ENCODE results near the gene PHF2. TPM values are rescaled to one million over a fixed set of nuclear protein-coding genes. Genes with fewer than 3 reads are reported as not detected.

PHF2 gene
- total and polyA plus RNA-seq, 2 experiments from 2014 or later, result 4.3 to 11.8 TPM

- no peak for ATAC-seq
- no peak overlapping the region for H3K27ac ChIP-seq (ENCODE audit: low read depth)
- H3K27me3 ChIP-seq (ENCODE audit: insufficient read depth), result no peaks in the 10 kb centered on the region
- H3K36me3 ChIP-seq (ENCODE audit: insufficient read depth), result no peaks in the 10 kb centered on the region
- no peaks in the 10 kb centered on the region for H3F3A ChIP-seq (replicated peaks; ENCODE audit: low read depth)
- no peaks in the 10 kb centered on the region for H3K4me1 ChIP-seq (ENCODE audit: insufficient read depth)
- Mint-ChIP-seq H3K27ac (no peak overlapping the region), H3K27me3 (ENCODE audit: insufficient read depth, low read depth, poor library complexity) (peaks cover 4% of the 10 kb centered on the region), H3K4me3 (no peak overlapping the region), H3K36me3 (ENCODE audit: low read depth) (peaks cover 5% of the 10 kb centered on the region; the same call in 2 of the 3 replicates), H3K9me3 (peaks cover 48% of the 10 kb centered on the region), H3K4me1 (no peaks in the 10 kb centered on the region)
- H3K79me2 ChIP-seq (replicated peaks; ENCODE audit: insufficient read depth), result no peaks in the 10 kb centered on the region
- no peak for TF ChIP-seq EZH2 (IDR thresholded peaks at IDR 0.05; ENCODE audit: low read depth, unreplicated experiment)
- TF ChIP-seq CREB1 (CRISPR knock-in tag; IDR thresholded peaks at IDR 0.05; ENCODE audit: low read depth), result no peak
- TF ChIP-seq, protein P1, sequence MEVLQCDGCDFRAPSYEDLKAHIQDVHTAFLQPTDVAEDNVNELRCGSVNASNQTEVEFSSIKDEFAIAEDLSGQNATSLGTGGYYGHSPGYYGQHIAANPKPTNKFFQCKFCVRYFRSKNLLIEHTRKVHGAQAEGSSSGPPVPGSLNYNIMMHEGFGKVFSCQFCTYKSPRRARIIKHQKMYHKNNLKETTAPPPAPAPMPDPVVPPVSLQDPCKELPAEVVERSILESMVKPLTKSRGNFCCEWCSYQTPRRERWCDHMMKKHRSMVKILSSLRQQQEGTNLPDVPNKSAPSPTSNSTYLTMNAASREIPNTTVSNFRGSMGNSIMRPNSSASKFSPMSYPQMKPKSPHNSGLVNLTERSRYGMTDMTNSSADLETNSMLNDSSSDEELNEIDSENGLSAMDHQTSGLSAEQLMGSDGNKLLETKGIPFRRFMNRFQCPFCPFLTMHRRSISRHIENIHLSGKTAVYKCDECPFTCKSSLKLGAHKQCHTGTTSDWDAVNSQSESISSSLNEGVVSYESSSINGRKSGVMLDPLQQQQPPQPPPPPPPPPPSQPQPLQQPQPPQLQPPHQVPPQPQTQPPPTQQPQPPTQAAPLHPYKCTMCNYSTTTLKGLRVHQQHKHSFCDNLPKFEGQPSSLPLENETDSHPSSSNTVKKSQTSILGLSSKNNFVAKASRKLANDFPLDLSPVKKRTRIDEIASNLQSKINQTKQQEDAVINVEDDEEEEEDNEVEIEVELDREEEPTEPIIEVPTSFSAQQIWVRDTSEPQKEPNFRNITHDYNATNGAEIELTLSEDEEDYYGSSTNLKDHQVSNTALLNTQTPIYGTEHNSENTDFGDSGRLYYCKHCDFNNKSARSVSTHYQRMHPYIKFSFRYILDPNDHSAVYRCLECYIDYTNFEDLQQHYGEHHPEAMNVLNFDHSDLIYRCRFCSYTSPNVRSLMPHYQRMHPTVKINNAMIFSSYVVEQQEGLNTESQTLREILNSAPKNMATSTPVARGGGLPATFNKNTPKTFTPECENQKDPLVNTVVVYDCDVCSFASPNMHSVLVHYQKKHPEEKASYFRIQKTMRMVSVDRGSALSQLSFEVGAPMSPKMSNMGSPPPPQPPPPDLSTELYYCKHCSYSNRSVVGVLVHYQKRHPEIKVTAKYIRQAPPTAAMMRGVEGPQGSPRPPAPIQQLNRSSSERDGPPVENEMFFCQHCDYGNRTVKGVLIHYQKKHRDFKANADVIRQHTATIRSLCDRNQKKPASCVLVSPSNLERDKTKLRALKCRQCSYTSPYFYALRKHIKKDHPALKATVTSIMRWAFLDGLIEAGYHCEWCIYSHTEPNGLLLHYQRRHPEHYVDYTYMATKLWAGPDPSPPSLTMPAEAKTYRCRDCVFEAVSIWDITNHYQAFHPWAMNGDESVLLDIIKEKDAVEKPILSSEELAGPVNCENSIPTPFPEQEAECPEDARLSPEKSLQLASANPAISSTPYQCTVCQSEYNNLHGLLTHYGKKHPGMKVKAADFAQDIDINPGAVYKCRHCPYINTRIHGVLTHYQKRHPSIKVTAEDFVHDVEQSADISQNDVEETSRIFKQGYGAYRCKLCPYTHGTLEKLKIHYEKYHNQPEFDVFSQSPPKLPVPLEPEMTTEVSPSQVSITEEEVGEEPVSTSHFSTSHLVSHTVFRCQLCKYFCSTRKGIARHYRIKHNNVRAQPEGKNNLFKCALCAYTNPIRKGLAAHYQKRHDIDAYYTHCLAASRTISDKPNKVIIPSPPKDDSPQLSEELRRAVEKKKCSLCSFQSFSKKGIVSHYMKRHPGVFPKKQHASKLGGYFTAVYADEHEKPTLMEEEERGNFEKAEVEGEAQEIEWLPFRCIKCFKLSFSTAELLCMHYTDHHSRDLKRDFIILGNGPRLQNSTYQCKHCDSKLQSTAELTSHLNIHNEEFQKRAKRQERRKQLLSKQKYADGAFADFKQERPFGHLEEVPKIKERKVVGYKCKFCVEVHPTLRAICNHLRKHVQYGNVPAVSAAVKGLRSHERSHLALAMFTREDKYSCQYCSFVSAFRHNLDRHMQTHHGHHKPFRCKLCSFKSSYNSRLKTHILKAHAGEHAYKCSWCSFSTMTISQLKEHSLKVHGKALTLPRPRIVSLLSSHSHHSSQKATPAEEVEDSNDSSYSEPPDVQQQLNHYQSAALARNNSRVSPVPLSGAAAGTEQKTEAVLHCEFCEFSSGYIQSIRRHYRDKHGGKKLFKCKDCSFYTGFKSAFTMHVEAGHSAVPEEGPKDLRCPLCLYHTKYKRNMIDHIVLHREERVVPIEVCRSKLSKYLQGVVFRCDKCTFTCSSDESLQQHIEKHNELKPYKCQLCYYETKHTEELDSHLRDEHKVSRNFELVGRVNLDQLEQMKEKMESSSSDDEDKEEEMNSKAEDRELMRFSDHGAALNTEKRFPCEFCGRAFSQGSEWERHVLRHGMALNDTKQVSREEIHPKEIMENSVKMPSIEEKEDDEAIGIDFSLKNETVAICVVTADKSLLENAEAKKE (CRISPR knock-in tag; IDR thresholded peaks at IDR 0.05), result no peak
- no peak for TF ChIP-seq REST (IDR thresholded peaks at IDR 0.05; ENCODE audit: unreplicated experiment)
- TF ChIP-seq, protein P2, sequence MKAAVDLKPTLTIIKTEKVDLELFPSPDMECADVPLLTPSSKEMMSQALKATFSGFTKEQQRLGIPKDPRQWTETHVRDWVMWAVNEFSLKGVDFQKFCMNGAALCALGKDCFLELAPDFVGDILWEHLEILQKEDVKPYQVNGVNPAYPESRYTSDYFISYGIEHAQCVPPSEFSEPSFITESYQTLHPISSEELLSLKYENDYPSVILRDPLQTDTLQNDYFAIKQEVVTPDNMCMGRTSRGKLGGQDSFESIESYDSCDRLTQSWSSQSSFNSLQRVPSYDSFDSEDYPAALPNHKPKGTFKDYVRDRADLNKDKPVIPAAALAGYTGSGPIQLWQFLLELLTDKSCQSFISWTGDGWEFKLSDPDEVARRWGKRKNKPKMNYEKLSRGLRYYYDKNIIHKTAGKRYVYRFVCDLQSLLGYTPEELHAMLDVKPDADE (IDR thresholded peaks at IDR 0.05), result no peak
- TF ChIP-seq, protein P3, sequence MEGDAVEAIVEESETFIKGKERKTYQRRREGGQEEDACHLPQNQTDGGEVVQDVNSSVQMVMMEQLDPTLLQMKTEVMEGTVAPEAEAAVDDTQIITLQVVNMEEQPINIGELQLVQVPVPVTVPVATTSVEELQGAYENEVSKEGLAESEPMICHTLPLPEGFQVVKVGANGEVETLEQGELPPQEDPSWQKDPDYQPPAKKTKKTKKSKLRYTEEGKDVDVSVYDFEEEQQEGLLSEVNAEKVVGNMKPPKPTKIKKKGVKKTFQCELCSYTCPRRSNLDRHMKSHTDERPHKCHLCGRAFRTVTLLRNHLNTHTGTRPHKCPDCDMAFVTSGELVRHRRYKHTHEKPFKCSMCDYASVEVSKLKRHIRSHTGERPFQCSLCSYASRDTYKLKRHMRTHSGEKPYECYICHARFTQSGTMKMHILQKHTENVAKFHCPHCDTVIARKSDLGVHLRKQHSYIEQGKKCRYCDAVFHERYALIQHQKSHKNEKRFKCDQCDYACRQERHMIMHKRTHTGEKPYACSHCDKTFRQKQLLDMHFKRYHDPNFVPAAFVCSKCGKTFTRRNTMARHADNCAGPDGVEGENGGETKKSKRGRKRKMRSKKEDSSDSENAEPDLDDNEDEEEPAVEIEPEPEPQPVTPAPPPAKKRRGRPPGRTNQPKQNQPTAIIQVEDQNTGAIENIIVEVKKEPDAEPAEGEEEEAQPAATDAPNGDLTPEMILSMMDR (conservative IDR thresholded peaks at IDR 0.05; ENCODE audit: low read depth in 2 of 2), result no peak
- TF ChIP-seq ZNF331 (CRISPR knock-in tag; IDR thresholded peaks at IDR 0.05; ENCODE audit: low read depth), result no peak
- TF ChIP-seq ZNF114 (CRISPR knock-in tag; IDR thresholded peaks at IDR 0.05), result no peak
- no peak for TF ChIP-seq STAT1 (IDR thresholded peaks at IDR 0.05; ENCODE audit: unreplicated experiment)
- TF ChIP-seq POLR2AphosphoS5 (IDR thresholded peaks at IDR 0.05; ENCODE audit: low read depth), result no peak
- TF ChIP-seq JUNB (IDR thresholded peaks at IDR 0.05; ENCODE audit: unreplicated experiment), result no peak
- no peak for TF ChIP-seq NANOG (IDR thresholded peaks at IDR 0.05; ENCODE audit: borderline replicate concordance)
- DNase-seq (ENCODE audit: low spot score), result no peak
- H3K4me3 ChIP-seq, result no peak overlapping the region
- no peak overlapping the region for H3K4me2 ChIP-seq
- H2AFZ ChIP-seq, result no peak overlapping the region
- no peaks in the 10 kb centered on the region for H4K20me1 ChIP-seq (replicated peaks; ENCODE audit: insufficient read depth)
- no peaks in the 10 kb centered on the region for H3K9me2 ChIP-seq (ENCODE audit: insufficient read depth)
Measured at GRCh38 chr9:93698140-93698908, 121.9 kb downstream of the PHF2 start.
